Measurements from ENCODE around the gene KAT8. TPM values are rescaled to one million over a fixed set of nuclear protein-coding genes. Genes with fewer than 3 reads are reported as not detected.
"Not testable (repeated sequence)": the region's sequence is repeated elsewhere in the genome, so short reads cannot be mapped to it uniquely, and the experiment has no call there.

Gene KAT8
- total and polyA plus RNA-seq, 2 experiments from 2014 or later = 33.9 to 44.2 TPM

- H3K9me3 ChIP-seq (ENCODE audit: low read depth) = no peaks in the 10 kb centered on the region
- no peaks in the 10 kb centered on the region for H3K9me2 ChIP-seq (replicated peaks; ENCODE audit: insufficient read depth)
- H3K27me3 ChIP-seq = no peaks in the 10 kb centered on the region
- no peaks in the 10 kb centered on the region for H4K20me1 ChIP-seq (ENCODE audit: insufficient read depth, poor library complexity, severe bottlenecking)
- no peaks in the 10 kb centered on the region for H3K79me2 ChIP-seq
- H3K4me3 ChIP-seq = peak overlapping the region; percentile 14
- DNase-seq (ENCODE audit: low spot score) = peak; percentile 100
- WGBS (ENCODE audit: low lambda C conversion rate, missing lambda C conversion rate) = 23% methylated on average over 51 of the region's 89 CpGs
- H3K27ac ChIP-seq = peak overlapping the region; percentile 73
- peak overlapping the region; percentile 75 for H3K4me2 ChIP-seq
- H3K4me1 ChIP-seq (ENCODE audit: insufficient read depth) = peaks cover 18% of the 10 kb centered on the region
- H2AFZ ChIP-seq = peak overlapping the region; percentile 78
- no peaks in the 10 kb centered on the region for H3K36me3 ChIP-seq (replicated peaks; ENCODE audit: insufficient read depth, low read depth)
- TF ChIP-seq EZH2 (IDR thresholded peaks at IDR 0.05; ENCODE audit: borderline replicate concordance) = no peak
- TF ChIP-seq, protein P1, sequence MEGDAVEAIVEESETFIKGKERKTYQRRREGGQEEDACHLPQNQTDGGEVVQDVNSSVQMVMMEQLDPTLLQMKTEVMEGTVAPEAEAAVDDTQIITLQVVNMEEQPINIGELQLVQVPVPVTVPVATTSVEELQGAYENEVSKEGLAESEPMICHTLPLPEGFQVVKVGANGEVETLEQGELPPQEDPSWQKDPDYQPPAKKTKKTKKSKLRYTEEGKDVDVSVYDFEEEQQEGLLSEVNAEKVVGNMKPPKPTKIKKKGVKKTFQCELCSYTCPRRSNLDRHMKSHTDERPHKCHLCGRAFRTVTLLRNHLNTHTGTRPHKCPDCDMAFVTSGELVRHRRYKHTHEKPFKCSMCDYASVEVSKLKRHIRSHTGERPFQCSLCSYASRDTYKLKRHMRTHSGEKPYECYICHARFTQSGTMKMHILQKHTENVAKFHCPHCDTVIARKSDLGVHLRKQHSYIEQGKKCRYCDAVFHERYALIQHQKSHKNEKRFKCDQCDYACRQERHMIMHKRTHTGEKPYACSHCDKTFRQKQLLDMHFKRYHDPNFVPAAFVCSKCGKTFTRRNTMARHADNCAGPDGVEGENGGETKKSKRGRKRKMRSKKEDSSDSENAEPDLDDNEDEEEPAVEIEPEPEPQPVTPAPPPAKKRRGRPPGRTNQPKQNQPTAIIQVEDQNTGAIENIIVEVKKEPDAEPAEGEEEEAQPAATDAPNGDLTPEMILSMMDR (IDR thresholded peaks at IDR 0.05; ENCODE audit: poor library complexity) = peak; percentile 96
Observed at GRCh38 chr16:31142109-31143010, 24.9 kb downstream of the KAT8 start.

- H3K36me3 ChIP-seq (replicated peaks; ENCODE audit: insufficient read depth, low read depth) = no peaks in the 10 kb centered on the region
- TF ChIP-seq, protein P1 (IDR thresholded peaks at IDR 0.05; ENCODE audit: poor library complexity) = no peak
- TF ChIP-seq EZH2phosphoT487 (IDR thresholded peaks at IDR 0.05; ENCODE audit: low read depth, severe bottlenecking, unreplicated experiment) (no peak), EZH2 (IDR thresholded peaks at IDR 0.05; ENCODE audit: borderline replicate concordance) (no peak)
- no peaks in the 10 kb centered on the region for H3K9me2 ChIP-seq (replicated peaks; ENCODE audit: insufficient read depth)
- H3K27me3 ChIP-seq = no peaks in the 10 kb centered on the region
- H3K4me2 ChIP-seq = peak overlapping the region; percentile 75
- peaks cover 18% of the 10 kb centered on the region for H3K4me1 ChIP-seq (ENCODE audit: insufficient read depth)
- no peaks in the 10 kb centered on the region for H4K20me1 ChIP-seq (ENCODE audit: insufficient read depth, poor library complexity, severe bottlenecking)
- H3K9me3 ChIP-seq (ENCODE audit: low read depth) = no peaks in the 10 kb centered on the region
- DNase-seq (ENCODE audit: low spot score) = no peak
- 93% methylated on average over 12 of the region's 22 CpGs for WGBS (ENCODE audit: low lambda C conversion rate, missing lambda C conversion rate)
- H3K27ac ChIP-seq = peak overlapping the region; percentile 47
- H3K79me2 ChIP-seq = no peaks in the 10 kb centered on the region
- H2AFZ ChIP-seq = peak overlapping the region; percentile 78
- no peak overlapping the region for H3K4me3 ChIP-seq
Observed at GRCh38 chr16:31143011-31143693, 25.7 kb downstream of the KAT8 start.

- no peaks in the 10 kb centered on the region for H3K9me2 ChIP-seq (replicated peaks; ENCODE audit: insufficient read depth)
- WGBS (ENCODE audit: low lambda C conversion rate, missing lambda C conversion rate) = 96% methylated on average over 8 of the region's 8 CpGs
- no peak for DNase-seq (ENCODE audit: low spot score)
- no peak overlapping the region for H3K4me3 ChIP-seq
- H3K9me3 ChIP-seq (ENCODE audit: low read depth) = no peaks in the 10 kb centered on the region
- no peaks in the 10 kb centered on the region for H3K79me2 ChIP-seq
- H3K4me1 ChIP-seq (ENCODE audit: insufficient read depth) = peaks cover 12% of the 10 kb centered on the region
- H3K4me2 ChIP-seq = no peak overlapping the region
- TF ChIP-seq EZH2 (IDR thresholded peaks at IDR 0.05; ENCODE audit: borderline replicate concordance) (no peak), EZH2phosphoT487 (IDR thresholded peaks at IDR 0.05; ENCODE audit: low read depth, severe bottlenecking, unreplicated experiment) (no peak)
- TF ChIP-seq, protein P1 (IDR thresholded peaks at IDR 0.05; ENCODE audit: poor library complexity) = no peak
- H3K27me3 ChIP-seq = no peaks in the 10 kb centered on the region
- H3K27ac ChIP-seq = no peak overlapping the region
- H3K36me3 ChIP-seq (replicated peaks; ENCODE audit: insufficient read depth, low read depth) = no peaks in the 10 kb centered on the region
- H4K20me1 ChIP-seq (ENCODE audit: insufficient read depth, poor library complexity, severe bottlenecking) = no peaks in the 10 kb centered on the region
- no peak overlapping the region for H2AFZ ChIP-seq
Observed at GRCh38 chr16:31143694-31144148, 26.3 kb downstream of the KAT8 start.

DNA sequence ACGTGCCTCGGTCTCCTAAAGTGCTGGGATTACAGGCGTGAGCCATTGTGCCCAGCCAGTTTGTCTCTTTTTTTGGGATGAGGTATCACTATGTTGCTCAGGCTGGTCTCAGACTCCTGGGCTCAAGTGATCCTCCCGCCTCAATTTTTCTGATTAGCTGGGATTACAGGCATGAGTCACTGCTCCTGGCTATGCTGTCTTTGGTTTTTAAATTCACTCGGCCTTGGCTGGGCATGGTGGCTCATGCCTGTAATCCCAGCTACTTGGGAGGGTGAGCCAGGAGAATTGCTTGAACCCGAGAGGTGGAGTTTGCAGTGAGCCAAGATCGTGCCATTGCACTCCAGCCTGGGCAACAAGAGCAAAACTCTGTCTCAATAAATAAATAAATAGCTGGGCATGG lies 27.0 kb downstream of the KAT8 start:
- WGBS (ENCODE audit: low lambda C conversion rate, missing lambda C conversion rate) = 75% methylated on average over 7 of the region's 7 CpGs
- H3K27me3 ChIP-seq; H3K9me3 ChIP-seq (ENCODE audit: low read depth); DNase-seq (ENCODE audit: low spot score); H3K4me2 ChIP-seq; H3K27ac ChIP-seq; H2AFZ ChIP-seq; H3K4me3 ChIP-seq; H3K79me2 ChIP-seq; H3K4me1 ChIP-seq (ENCODE audit: insufficient read depth); H3K9me2 ChIP-seq (replicated peaks; ENCODE audit: insufficient read depth); H3K36me3 ChIP-seq (replicated peaks; ENCODE audit: insufficient read depth, low read depth); H4K20me1 ChIP-seq (ENCODE audit: insufficient read depth, poor library complexity, severe bottlenecking): not testable (repeated sequence)

Data from hepatocyte (in vitro differentiated cells).